NCI-H146 (cell line): ENCODE measurements around the gene AFTPH.

Experiments
- DNase-seq: peaks from one replicate; lab custom pipeline; 2025; lab: John Stamatoyannopoulos, UW

The AFTPH gene

GRCh38 chr2:64612575-64613195 is 88.6 kb downstream of the AFTPH start:
- DNase-seq = no peak

- DNase-seq = no peak
Observed at GRCh38 chr2:64613276-64613675, 89.1 kb downstream of the AFTPH start.

GRCh38 chr2:64615192-64615763 is 91.2 kb downstream of the AFTPH start:
- DNase-seq = no peak

- no peak for DNase-seq
Observed at GRCh38 chr2:64615844-64616536, 91.9 kb downstream of the AFTPH start.

GRCh38 chr2:64617631-64618151 is 93.6 kb downstream of the AFTPH start:
- DNase-seq = no peak

GRCh38 chr2:64620661-64621060 is 96.5 kb downstream of the AFTPH start:
- DNase-seq = no peak

- no peak for DNase-seq
Observed at GRCh38 chr2:64622443-64623241, 98.5 kb downstream of the AFTPH start.

GRCh38 chr2:64623242-64623850 is 99.2 kb downstream of the AFTPH start:
- no peak for DNase-seq

- no peak for DNase-seq
Observed at GRCh38 chr2:64624108-64624610, 100.0 kb downstream of the AFTPH start.

GRCh38 chr2:64624862-64625261 is 100.7 kb downstream of the AFTPH start:
- DNase-seq = no peak

GRCh38 chr2:64625299-64626145 is 101.4 kb downstream of the AFTPH start:
- DNase-seq = no peak

GRCh38 chr2:64626146-64626809 is 102.2 kb downstream of the AFTPH start:
- no peak for DNase-seq

- DNase-seq = peak; percentile 90
Observed at GRCh38 chr2:64626963-64627760, 103.0 kb downstream of the AFTPH start.

GRCh38 chr2:64627860-64628841 is 104.0 kb downstream of the AFTPH start:
- DNase-seq = no peak

- no peak for DNase-seq
Observed at GRCh38 chr2:64629329-64629781, 105.2 kb downstream of the AFTPH start.

GRCh38 chr2:64629875-64630274 is 105.7 kb downstream of the AFTPH start:
- DNase-seq = no peak

GRCh38 chr2:64630752-64631151 is 106.6 kb downstream of the AFTPH start:
- no peak for DNase-seq

- DNase-seq = no peak
Observed at GRCh38 chr2:64631771-64632170, 107.6 kb downstream of the AFTPH start.
